HG03039 (cell line): ENCODE data around the gene IL1R1.
"Not testable (repeated sequence)": the region's sequence is repeated elsewhere in the genome, so short reads cannot be mapped to it uniquely, and the experiment has no call there.

Experiments used
- ATAC-seq: cut with Tn5 transposase; IDR thresholded peaks from one replicate; pipeline ENCODE4 v1.9.1; 2021; ENCODE audit warnings: mild to moderate bottlenecking, moderate library complexity; ENCODE audit not compliant: unreplicated experiment

The IL1R1 gene, protein sequence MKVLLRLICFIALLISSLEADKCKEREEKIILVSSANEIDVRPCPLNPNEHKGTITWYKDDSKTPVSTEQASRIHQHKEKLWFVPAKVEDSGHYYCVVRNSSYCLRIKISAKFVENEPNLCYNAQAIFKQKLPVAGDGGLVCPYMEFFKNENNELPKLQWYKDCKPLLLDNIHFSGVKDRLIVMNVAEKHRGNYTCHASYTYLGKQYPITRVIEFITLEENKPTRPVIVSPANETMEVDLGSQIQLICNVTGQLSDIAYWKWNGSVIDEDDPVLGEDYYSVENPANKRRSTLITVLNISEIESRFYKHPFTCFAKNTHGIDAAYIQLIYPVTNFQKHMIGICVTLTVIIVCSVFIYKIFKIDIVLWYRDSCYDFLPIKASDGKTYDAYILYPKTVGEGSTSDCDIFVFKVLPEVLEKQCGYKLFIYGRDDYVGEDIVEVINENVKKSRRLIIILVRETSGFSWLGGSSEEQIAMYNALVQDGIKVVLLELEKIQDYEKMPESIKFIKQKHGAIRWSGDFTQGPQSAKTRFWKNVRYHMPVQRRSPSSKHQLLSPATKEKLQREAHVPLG

DNA sequence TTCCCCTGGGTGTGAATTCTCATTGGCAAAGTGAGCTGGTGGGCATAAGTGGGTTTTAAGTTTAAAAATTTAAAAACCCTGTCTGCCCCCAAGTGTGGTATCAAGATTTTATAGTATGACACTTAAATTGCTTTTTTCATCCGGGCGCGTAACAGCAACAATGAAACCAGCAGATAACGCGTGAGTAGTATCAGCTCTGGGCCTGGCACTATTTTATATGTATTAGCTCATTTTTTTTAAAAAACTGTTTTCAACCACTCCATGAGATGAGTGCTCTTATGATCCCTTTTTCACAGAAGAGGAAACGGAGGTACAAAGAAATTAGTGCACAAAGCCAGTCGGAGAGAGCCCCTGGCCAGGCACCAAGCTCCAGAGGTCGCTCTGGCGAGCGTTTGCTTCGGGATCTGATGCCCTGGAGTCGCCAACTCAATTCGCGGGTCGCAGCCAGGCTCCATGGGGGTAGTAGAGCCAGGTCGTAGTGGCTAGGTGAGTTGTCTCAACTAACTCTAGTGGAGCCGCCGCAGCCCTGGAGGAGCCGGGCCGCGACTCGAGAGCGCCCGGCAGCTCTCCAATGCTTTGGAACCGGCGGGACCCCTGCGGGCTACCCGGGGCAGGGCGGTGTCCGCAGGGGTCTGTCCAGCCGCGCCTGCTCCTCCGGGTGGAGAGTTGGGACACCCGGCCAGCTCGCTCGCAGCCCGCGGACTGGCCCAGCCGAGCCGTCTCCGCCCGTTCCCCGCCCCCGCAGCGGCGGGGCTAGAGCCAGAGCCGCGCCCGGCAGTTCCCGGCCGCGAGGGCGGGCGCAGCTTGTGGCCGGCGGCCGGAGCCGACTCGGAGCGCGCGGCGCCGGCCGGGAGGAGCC lies at the start of gene IL1R1:
Gene IL1R1, plus strand, starts transcription at position 777 of the 859 bp plus-strand sequence. CDS start 14,979 bp downstream, outside the sequence.
- ATAC-seq: no peak

DNA sequence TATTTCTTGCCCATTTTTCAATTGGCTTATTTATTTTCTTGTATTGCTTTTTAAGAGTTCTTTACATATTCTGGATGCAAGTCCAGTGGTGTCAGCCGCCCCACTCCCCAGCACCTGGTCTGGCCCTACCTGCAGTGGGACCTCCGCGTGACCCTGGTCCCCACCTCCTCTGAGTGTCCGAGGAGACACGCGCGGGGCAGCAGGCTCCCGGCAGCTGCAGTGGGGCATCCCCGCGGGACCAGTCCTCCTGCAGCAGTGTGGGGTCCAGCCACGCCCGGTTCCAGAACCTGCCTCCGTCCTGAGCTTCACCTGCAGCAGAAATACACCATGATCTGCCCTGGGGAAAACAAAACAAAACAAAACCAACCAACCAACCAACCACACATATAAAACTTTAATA lies 48.9 kb upstream of the IL1R1 start:
- ATAC-seq: no peak

DNA sequence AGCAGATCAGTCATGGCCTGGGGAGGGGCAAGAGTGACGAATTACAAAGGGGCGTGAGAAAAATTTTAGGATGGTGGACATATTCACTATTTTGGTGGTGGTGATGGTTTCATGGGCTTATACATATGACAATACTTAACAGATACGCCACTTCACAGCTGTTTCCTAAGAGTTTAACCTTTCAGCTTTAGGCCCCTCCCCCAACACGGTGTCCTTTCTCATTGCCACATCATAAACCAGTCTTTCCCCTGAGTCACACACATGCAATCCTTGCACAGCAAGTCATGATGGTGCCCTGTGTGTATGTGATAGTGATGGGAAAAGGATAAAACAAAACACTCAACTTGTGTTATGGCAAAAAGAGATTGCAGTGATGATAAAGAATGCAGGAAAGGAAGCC lies 47.6 kb upstream of the IL1R1 start:
- no peak for ATAC-seq

- ATAC-seq: no peak
These were observed 46.4 kb upstream of the IL1R1 start for GRCh38 chr2:102096103-102096502.

DNA sequence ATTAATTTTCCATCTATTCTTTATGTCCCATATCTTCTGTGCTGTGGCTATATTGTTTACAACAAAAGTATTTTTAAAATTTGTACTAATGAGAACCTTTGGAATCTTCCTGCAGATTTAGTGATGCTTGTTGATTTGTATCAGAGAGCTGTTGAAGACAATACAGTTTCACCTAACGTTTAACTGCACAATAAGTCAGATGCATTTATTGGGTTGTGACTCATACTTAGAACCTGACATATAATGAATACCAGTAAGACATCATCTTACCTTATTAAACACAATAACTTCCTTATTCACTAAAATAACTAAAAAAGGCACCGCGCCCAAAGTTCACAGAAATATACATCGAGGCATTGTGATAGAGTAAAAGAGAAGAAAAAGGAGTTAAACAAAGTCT lies 43.8 kb upstream of the IL1R1 start:
- no peak for ATAC-seq

DNA sequence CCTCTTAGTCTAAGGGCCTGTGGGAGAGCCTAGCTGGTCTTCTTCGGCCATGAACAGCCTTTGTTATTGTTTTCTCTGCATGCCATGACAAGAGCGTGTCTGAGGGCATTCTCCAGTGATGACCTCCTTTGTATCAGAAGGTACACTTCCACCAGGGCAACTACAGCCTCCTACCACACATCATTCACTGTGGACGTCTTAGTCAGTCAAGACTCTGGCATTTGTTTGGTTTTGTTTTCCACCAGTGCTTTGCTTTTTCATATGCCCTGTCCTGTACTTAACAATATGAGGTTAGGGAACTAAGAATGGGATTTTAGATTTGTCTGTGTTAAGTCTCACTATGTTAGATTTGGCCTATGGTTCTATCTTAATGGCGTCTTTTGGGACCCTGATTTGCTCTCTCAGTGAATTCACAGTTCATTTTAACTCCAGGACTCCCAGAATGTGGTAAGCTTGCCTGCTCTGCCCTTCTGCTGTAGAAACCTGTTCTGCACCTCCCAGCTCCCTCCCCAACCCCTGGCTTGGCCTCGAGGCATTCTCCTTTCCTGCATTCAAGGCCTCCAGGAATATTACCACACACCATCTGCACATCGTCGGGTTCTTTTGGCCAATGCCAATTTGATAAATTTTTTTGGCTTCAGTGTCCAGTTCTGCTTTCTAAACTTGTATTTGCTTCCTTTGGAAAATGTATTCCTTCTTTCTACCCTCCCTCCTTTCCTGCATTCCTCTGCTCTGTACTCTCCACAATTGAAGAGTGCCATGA lies 42.8 kb upstream of the IL1R1 start:
- no peak for ATAC-seq

DNA sequence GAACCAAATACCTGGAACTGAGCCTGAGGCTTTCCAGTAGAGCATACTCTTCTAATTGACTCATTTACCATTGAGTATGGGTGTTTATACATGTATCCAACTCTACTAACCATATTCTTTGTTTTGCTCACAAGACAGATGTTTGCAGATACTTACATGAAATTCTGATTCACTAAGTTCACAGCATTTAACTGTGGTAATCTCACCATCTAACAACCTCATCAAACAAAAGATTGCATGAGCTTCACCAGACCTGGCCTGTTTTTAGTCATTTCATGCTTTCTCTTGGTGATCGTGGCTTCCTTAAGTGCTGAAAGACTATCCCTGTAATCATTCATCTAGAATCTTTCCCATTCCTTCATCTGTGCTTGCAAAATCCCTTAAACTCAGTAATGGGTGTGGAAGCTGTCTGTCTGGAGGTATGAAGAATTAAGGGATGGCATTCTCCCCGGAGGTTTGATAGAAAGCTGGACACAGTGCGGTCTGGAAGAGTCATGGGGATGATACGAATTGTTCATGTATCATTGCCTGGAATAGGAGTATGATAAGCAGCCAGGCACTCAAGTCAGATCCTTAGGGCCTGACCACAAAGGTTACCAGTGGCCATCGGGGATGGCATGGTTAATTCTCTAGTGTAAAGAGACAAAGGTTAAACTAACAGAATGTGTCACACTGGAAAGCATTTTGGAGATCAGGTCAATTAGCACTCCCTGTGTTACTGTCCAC lies 42.0 kb upstream of the IL1R1 start:
- no peak for ATAC-seq

- no peak for ATAC-seq
These were observed 41.3 kb upstream of the IL1R1 start for GRCh38 chr2:102101097-102101848.

- ATAC-seq: no peak
These were observed 40.5 kb upstream of the IL1R1 start for GRCh38 chr2:102101849-102102635.

DNA sequence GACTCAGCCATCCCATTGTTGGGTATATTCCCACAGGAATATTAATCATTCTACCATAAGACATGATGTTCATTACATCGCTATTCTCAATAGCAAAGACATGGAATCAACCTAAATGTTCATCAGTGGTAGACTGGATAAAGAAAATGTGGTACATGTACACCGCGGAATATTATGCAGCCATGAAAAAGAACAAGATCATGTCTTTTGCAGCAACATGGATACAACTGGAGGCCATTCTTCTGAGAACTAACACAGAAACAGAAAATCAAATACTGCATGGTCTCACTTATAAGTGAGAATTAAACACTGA lies 40.0 kb upstream of the IL1R1 start:
- not testable (repeated sequence) for ATAC-seq

DNA sequence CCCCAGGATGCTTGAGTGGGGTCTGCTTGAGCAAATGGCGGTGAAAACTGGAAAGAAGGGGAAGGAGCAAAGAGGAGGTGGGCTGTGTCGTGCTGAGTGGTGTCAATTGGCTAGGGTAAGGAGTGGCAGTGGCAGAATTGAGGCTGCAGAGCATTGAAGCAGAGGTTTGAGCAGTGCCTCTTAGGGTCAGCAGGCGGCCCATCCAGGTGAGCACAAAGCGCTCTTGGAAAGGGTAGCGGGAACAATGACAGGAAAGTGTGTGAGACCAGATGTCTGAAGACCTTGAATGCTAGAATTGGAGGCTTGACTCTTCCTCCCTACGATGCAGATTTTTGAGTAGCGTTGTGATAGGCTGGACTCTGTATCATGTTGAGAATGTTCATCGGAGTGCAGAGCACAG lies 39.3 kb upstream of the IL1R1 start:
- ATAC-seq: no peak

- ATAC-seq: peak; percentile 79
These were observed 38.3 kb upstream of the IL1R1 start for GRCh38 chr2:102103992-102104871.

GRCh38 chr2:102106133-102106556 lies 36.4 kb upstream of the IL1R1 start:
- no peak for ATAC-seq

GRCh38 chr2:102106813-102107740 lies 35.5 kb upstream of the IL1R1 start:
- ATAC-seq: not testable (repeated sequence)

GRCh38 chr2:102107741-102108070 lies 34.8 kb upstream of the IL1R1 start:
- no peak for ATAC-seq

- ATAC-seq: no peak
These were observed 33.5 kb upstream of the IL1R1 start for GRCh38 chr2:102109016-102109415.

GRCh38 chr2:102110171-102110570 lies 32.4 kb upstream of the IL1R1 start:
- ATAC-seq: no peak
